IMR-90 (cell line): ENCODE data around the gene RIPOR3. TPM values are rescaled to one million over a fixed set of nuclear protein-coding genes. Genes with fewer than 3 reads are reported as not detected.

ENCODE experiments used
- ATAC-seq: fragments of 200-7000 bp; cut with Tn5 transposase; 2 replicates; pipeline ENCODE4 v1.9.1; 2020; ENCODE audit warnings: low read depth, mild to moderate bottlenecking, moderate library complexity
- BruUV-seq: library from RNA; stranded (reverse); fragments of 400-500 nt; replicated peaks from 2 replicates; lab custom pipeline; 2021; lab: Mats Ljungman, UMichigan
- CTCF ChIA-PET: fragments of 300-600 bp; formaldehyde crosslinking; extraction: SDS; loops from one replicate; lab custom pipeline; 2021; ENCODE audit warnings: antibody characterized with exemption; lab: Yijun Ruan, JAX
- POLR2A ChIA-PET: fragments of 300-600 bp; sonication (Branson Sonifier 250); formaldehyde crosslinking; loops from one replicate; lab custom pipeline; 2022; ENCODE audit warnings: antibody characterized with exemption; ENCODE audit not compliant: unreplicated experiment; lab: Charles Lee
- DNase-seq: peaks from one replicate; pipeline ENCODE4 v3.0.0; 2013
- H2AFZ ChIP-seq: replicated peaks from 2 replicates; pipeline ENCODE3; 2013; ENCODE audit warnings: low read length, mild to moderate bottlenecking; ENCODE audit not compliant: poor library complexity
- H2AK5ac ChIP-seq: 2 replicates; pipeline ENCODE4 v1.6.1; 2013; ENCODE audit warnings: low read depth, low read length, inconsistent platforms
- H2AK9ac ChIP-seq: replicated peaks from 2 replicates; pipeline ENCODE3; 2013; ENCODE audit warnings: mild to moderate bottlenecking, low read depth, low read length, moderate library complexity; ENCODE audit not compliant: poor library complexity
- H2BK120ac ChIP-seq: 2 replicates; pipeline ENCODE4 v1.6.1; 2013; ENCODE audit warnings: low read depth, low read length, inconsistent platforms
- H2BK15ac ChIP-seq: 3 replicates; pipeline ENCODE4 v1.6.1; 2013; ENCODE audit warnings: low read depth, low read length, inconsistent platforms
- H2BK20ac ChIP-seq: 2 replicates; pipeline ENCODE4 v1.6.1; 2013; ENCODE audit warnings: low read depth, mild to moderate bottlenecking, inconsistent platforms, low read length, moderate library complexity
- H2BK5ac ChIP-seq: 2 replicates; pipeline ENCODE4 v1.6.1; 2013; ENCODE audit warnings: mild to moderate bottlenecking, low read depth, low read length, inconsistent platforms; ENCODE audit not compliant: poor library complexity, severe bottlenecking
- H3K14ac ChIP-seq: replicated peaks from 2 replicates; pipeline ENCODE4 v1.6.1; 2013; ENCODE audit warnings: low read depth, low read length, inconsistent platforms
- H3K18ac ChIP-seq: 2 replicates; pipeline ENCODE4 v1.6.1; 2013; ENCODE audit warnings: low read depth, low read length, control low read depth
- H3K23ac ChIP-seq: 2 replicates; pipeline ENCODE4 v1.6.1; 2013; ENCODE audit warnings: low read depth, low read length, inconsistent platforms
- H3K27ac ChIP-seq: 2 replicates; pipeline ENCODE4 v1.5.1; 2013; ENCODE audit warnings: mild to moderate bottlenecking, control low read depth, low read length; ENCODE audit not compliant: insufficient read depth
- H3K27me3 ChIP-seq: 2 replicates; pipeline ENCODE4 v1.6.1; 2013; ENCODE audit warnings: low read length; ENCODE audit not compliant: control insufficient read depth, insufficient read depth
- H3K36me3 ChIP-seq: 2 replicates; pipeline ENCODE4 v1.6.1; 2013; ENCODE audit warnings: low read length, mixed read lengths; ENCODE audit not compliant: control insufficient read depth, insufficient read depth
- H3K4ac ChIP-seq: 2 replicates; pipeline ENCODE4 v1.6.1; 2013; ENCODE audit warnings: low read depth, low read length, inconsistent platforms
- H3K4me1 ChIP-seq: 2 replicates; pipeline ENCODE4 v1.6.1; 2013; ENCODE audit warnings: low read length, mixed read lengths; ENCODE audit not compliant: control insufficient read depth, insufficient read depth
- H3K4me2 ChIP-seq: 2 replicates; pipeline ENCODE4 v1.6.1; 2013; ENCODE audit warnings: low read depth, mild to moderate bottlenecking, control low read depth, low read length, moderate library complexity
- H3K4me3 ChIP-seq: 2 replicates; pipeline ENCODE4 v1.5.1; 2013; ENCODE audit warnings: low read depth, mild to moderate bottlenecking, control low read depth, low read length, moderate library complexity; ENCODE audit not compliant: insufficient read depth
- H3K56ac ChIP-seq: 2 replicates; pipeline ENCODE4 v1.6.1; 2013; ENCODE audit warnings: low read length, inconsistent platforms; ENCODE audit not compliant: insufficient read depth; ENCODE audit errors: extremely low read depth
- H3K79me1 ChIP-seq, 2 experiments: 2 replicates each; pipeline ENCODE4 v1.6.1; 2013; ENCODE audit warnings: low read length in 2 of 2, inconsistent platforms in 1 of 2, low read depth in 1 of 2
- H3K9ac ChIP-seq: 2 replicates; pipeline ENCODE4 v1.6.1; 2013; ENCODE audit warnings: low read depth, low read length, control low read depth
- H3K9me1 ChIP-seq: 2 replicates; pipeline ENCODE4 v1.6.1; 2013; ENCODE audit warnings: low read length, inconsistent platforms; ENCODE audit not compliant: insufficient read depth
- H3K9me3 ChIP-seq: 2 replicates; pipeline ENCODE4 v1.6.1; 2013; ENCODE audit warnings: low read length; ENCODE audit not compliant: control insufficient read depth, insufficient read depth
- H4K20me1 ChIP-seq: 2 replicates; pipeline ENCODE4 v1.6.1; 2013; ENCODE audit warnings: low read length, inconsistent platforms; ENCODE audit not compliant: insufficient read depth
- H4K5ac ChIP-seq: 2 replicates; pipeline ENCODE4 v1.6.1; 2013; ENCODE audit warnings: mild to moderate bottlenecking, low read depth, low read length, control low read depth
- H4K8ac ChIP-seq, 2 experiments: 2 replicates each; pipeline ENCODE4 v1.6.1; 2013; ENCODE audit warnings: low read depth in 2 of 2, low read length in 2 of 2, control low read depth in 1 of 2, inconsistent platforms in 1 of 2
- H4K91ac ChIP-seq: 2 replicates; pipeline ENCODE4 v1.6.1; 2013; ENCODE audit warnings: low read depth, low read length, inconsistent platforms; ENCODE audit not compliant: insufficient read depth
- BHLHE40 ChIP-seq: fragments of 150-350 bp; IDR thresholded peaks from 2 replicates; pipeline ENCODE4 v1.6.1; 2016; ENCODE audit warnings: mild to moderate bottlenecking, low read depth, low read length
- CEBPB ChIP-seq: IDR thresholded peaks from 2 replicates; pipeline ENCODE4 v1.6.1; 2012; ENCODE audit warnings: low read depth, low read length, improper control_type of control experiment
- FOS ChIP-seq: fragments of 150-350 bp; IDR thresholded peaks from 2 replicates; pipeline ENCODE4 v1.6.1; 2016; ENCODE audit warnings: low read depth, low read length
- MAZ ChIP-seq: IDR thresholded peaks from 2 replicates; pipeline ENCODE4 v1.6.1; 2012; ENCODE audit warnings: low read depth, mild to moderate bottlenecking, low read length, improper control_type of control experiment, moderate library complexity, borderline replicate concordance
- MXI1 ChIP-seq: IDR thresholded peaks from 2 replicates; pipeline ENCODE4 v1.6.1; 2012; ENCODE audit warnings: low read depth, mild to moderate bottlenecking, low read length, moderate library complexity, borderline replicate concordance
- NFE2L2 ChIP-seq: fragments of 150-350 bp; IDR thresholded peaks from 2 replicates; pipeline ENCODE4 v1.6.1; 2016; ENCODE audit warnings: low read depth, mild to moderate bottlenecking, low read length
- RAD21 ChIP-seq: IDR thresholded peaks from 2 replicates; pipeline ENCODE4 v1.6.1; 2012; ENCODE audit warnings: low read length, improper control_type of control experiment
- RCOR1 ChIP-seq: IDR thresholded peaks from 2 replicates; pipeline ENCODE4 v1.6.1; 2012; ENCODE audit warnings: mild to moderate bottlenecking, low read length, improper control_type of control experiment; ENCODE audit not compliant: insufficient replicate concordance
- WGBS, 2 experiments: methylation state at CpG; one replicate each; pipeline versions ENCODE4 v1.1.5 to v1.1.7; 2013; ENCODE audit warnings: missing lambda C conversion rate in 2 of 2; ENCODE audit not compliant: insufficient read length in 1 of 2; ENCODE audit errors: extremely low coverage in 2 of 2; 5-methylcytosine and 5-hydroxymethylcytosine counted together
- dilution Hi-C: fragments of 300-500 bp; cut with HindIII; formaldehyde crosslinking; loops from one replicate; pipeline ENCODE4 v1.14.3; 2018; ENCODE audit warnings: low sequenced_read_pairs; ENCODE audit not compliant: unreplicated experiment
- in situ Hi-C: fragments of 300-500 bp; cut with MboI; formaldehyde crosslinking; loops from 3 replicates; pipeline ENCODE4 v1.14.3; 2019; ENCODE audit warnings: low sequenced_read_pairs, inconsistent platforms, mixed read lengths
- intact Hi-C: fragments of 100-400 bp; cut with micrococcal nuclease; formaldehyde crosslinking; loops from 2 replicates; pipeline ENCODE4 v1.10.0; 2022
- polyA plus RNA-seq, 3 experiments: library from polyadenylated mRNA; depleted of rRNA; stranded (reverse); fragments of >200 nt; gene quantifications; 2 replicates each; pipeline ENCODE4 v1.2.3, GENCODE V29; 2012; ENCODE audit warnings: low replicate concordance in 1 of 3
- total RNA-seq: library from RNA; depleted of rRNA; stranded (reverse); fragments of >200 nt; gene quantifications from 2 replicates; pipeline ENCODE4 v1.2.3, GENCODE V29; 2012

The RIPOR3 gene
- total and polyA plus RNA-seq, 2 of the 4 experiments (the other 2 are of a cell fraction) = 0.54 to 1.7 TPM

GRCh38 chr20:50724851-50725723, 33.7 kb upstream of the RIPOR3 start:
- TF ChIP-seq NFE2L2 (no peak), MXI1 (no peak), RCOR1 (no peak), RAD21 (peak; percentile 39), BHLHE40 (peak; percentile 67), FOS (peak; percentile 85), MAZ (peak; percentile 95), CEBPB (peak; percentile 1; the same call in 1 of the 2 replicates)
- Histone ChIP-seq H2BK5ac (peak overlapping the region; percentile 56), H2BK15ac (peak overlapping the region; percentile 86), H3K79me1 (no peaks in the 10 kb centered on the region), H3K14ac (peak overlapping the region; percentile 82), H3K4ac (peak overlapping the region; percentile 80), H3K9ac (peak overlapping the region; percentile 30), H3K56ac (peak overlapping the region; percentile 69), H3K4me3 (no peak overlapping the region), H2AK9ac (peak overlapping the region; percentile 78), H3K27me3 (no peaks in the 10 kb centered on the region), H4K20me1 (no peaks in the 10 kb centered on the region), H3K23ac (peak overlapping the region; percentile 15; the same call in 1 of the 2 replicates), H4K5ac (peak overlapping the region; percentile 40), H3K9me1 (peaks cover 24% of the 10 kb centered on the region), H3K18ac (peak overlapping the region; percentile 52), H3K36me3 (no peaks in the 10 kb centered on the region), H3K9me3 (no peaks in the 10 kb centered on the region), H3K4me1 (peaks cover 13% of the 10 kb centered on the region), H4K91ac (peak overlapping the region; percentile 73), H2AFZ (peak overlapping the region; percentile 92), H4K8ac (peak overlapping the region; percentile 75 to 83), H3K4me2 (peak overlapping the region; percentile 55), H2BK120ac (peak overlapping the region; percentile 82), H2BK20ac (peak overlapping the region; percentile 88), H2AK5ac (peak overlapping the region; percentile 91), H3K27ac (peak overlapping the region; percentile 66)
- POLR2A ChIA-PET = interaction anchor here (0.5 kb wide), 1 partner anchor 9 kb away, joined by 3 read pairs; no protein-coding TSS in a partner anchor
- CTCF ChIA-PET = interaction anchor here (0.7 to 2.9 kb wide), 5 partner anchors 9 to 137 kb away, joined by 3 to 11 read pairs (median 4); no protein-coding TSS in a partner anchor
- peak; percentile 96 for DNase-seq
- in situ Hi-C loops (no loop called here), intact Hi-C loops (no loop called here), dilution Hi-C loops (no loop called here)
- ATAC-seq = peak; percentile 97
- 27% methylated on average over 12 of the region's 14 CpGs; no CpG with 5 or more reads in 1 of the 2 experiments for WGBS, 2 experiments
- no TSS peak for BruUV-seq
